Cardiac septum (tissue), 1 donor: ENCODE results near the gene NOS1AP. TPM values are rescaled to one million over a fixed set of nuclear protein-coding genes. Genes with fewer than 3 reads are reported as not detected.
"Not testable (repeated sequence)": the region's sequence is repeated elsewhere in the genome, so short reads cannot be mapped to it uniquely, and the experiment has no call there.

ENCODE experiments used
- DNase-seq: peaks from one replicate; pipeline ENCODE4 v3.0.0-alpha.2; 2020; ENCODE audit warnings: low spot score
- intact Hi-C: fragments of 100-400 bp; cut with DNase I; formaldehyde crosslinking; loops from one replicate; pipeline ENCODE4 v1.14.0; 2022
- microRNA-seq: library from miRNA; unstranded; fragments of <30 nt; microRNA quantifications from one replicate; pipeline ENCODE4 v1.2.0, GENCODE V29; 2020
- total RNA-seq: library from RNA; stranded (reverse); fragmentation: NEBNext Ultra II Directional; extraction: Animal tissue kit (Norgen Biotek cat#: 25700); gene quantifications from one replicate; pipeline ENCODE4 v1.2.1, GENCODE V29; 2021
- donor health status: DM: no; HTN: no; CAD: no.

NOS1AP gene
- total RNA-seq, 1 donor from 2014 or later = 2.0 TPM

- intact Hi-C loops = no loop called here
- no peak for DNase-seq
Measured at GRCh38 chr1:162397039-162397448, 327.6 kb downstream of the NOS1AP start.

GRCh38 chr1:162397943-162398560 lies 328.6 kb downstream of the NOS1AP start:
- intact Hi-C loops = no loop called here
- no peak for DNase-seq

- intact Hi-C loops = no loop called here
- no peak for DNase-seq
Measured at GRCh38 chr1:162398999-162399580, 329.6 kb downstream of the NOS1AP start.

DNA sequence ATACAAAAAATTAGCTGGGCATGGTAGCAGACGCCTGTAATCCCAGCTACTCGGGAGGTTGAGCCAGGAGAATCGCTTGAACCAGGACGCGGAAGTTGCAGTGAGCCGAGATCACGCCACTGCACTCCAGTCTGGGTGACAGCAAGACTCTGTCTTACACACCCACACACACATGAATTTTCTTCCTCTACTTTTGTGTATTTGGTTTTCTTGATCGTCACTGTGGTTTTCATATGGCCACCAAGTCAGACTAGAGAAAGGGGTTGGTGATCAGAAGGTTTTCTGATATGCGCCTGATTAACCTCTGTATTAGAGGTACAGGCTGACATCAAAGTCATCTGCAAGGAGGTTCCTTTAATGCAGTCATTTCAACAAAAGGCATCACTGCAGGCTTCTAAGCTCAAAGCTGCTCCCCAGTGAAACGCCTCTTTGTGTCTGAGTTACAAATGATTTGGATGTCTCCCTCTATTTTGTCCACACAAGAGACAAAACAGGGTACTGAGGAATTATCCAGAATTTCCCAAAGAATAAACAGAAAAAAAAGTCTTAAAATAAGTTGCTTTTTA lies 331.4 kb downstream of the NOS1AP start:
- intact Hi-C loops = no loop called here
- DNase-seq = no peak

GRCh38 chr1:162404550-162405160 lies 335.2 kb downstream of the NOS1AP start:
- intact Hi-C loops = no loop called here
- DNase-seq = no peak

GRCh38 chr1:162405800-162406199 lies 336.3 kb downstream of the NOS1AP start:
- no peak for DNase-seq

GRCh38 chr1:162406811-162407210 lies 337.3 kb downstream of the NOS1AP start:
- no peak for DNase-seq
- intact Hi-C loops = no loop called here

More at GRCh38 chr1:162405800-162406199, 336.3 kb downstream of the NOS1AP start:
- intact Hi-C loops = no loop called here

DNA sequence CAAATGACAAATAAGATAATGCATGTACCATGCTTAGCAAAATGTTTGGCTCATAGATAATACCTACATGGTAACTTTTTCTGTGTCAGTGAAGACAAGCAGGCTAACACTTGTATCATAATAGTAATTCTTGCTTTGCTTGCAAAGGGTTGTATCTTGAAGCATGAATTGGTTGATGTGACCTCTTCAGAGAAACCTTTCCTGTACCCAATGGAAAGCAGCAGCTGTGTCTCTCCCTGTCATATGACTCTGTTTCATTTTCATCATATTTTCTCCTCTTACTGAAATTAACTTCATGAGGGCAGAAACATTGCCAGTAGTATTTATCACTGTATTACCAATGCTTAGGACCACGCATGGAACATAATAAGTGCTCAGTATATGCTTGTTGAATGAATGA lies 338.0 kb downstream of the NOS1AP start:
- DNase-seq = no peak

DNA sequence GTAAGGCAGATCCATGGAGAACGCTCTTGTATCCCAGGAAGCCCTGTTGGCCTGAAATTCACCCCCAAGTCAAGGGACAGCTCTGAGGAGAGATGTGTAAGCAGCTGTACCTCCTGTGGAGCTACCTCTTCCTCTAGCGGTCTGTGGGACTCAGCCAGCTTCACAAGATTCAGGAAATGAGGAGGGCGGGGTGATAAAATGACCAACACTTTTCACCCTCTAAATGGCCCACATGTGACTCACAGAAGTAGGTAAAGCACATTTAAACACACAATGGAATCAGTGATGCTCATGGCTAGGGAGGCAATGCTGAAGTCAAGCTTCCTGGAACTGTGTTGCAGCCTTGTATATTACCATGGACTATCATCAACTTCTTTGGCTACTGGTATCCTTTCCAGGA lies 342.5 kb downstream of the NOS1AP start, which contains the start of gene SH2D1B:
TSS of gene SH2D1B (minus strand) at position 135 of the 400 bp plus-strand sequence. CDS start at position 15, 120 bp downstream.
- intact Hi-C loops = no loop called here
- no peak for DNase-seq

More for the DNA sequence above, 338.0 kb downstream of the NOS1AP start:
- intact Hi-C loops = no loop called here

- DNase-seq = no peak
- intact Hi-C loops = no loop called here
Measured at GRCh38 chr1:162416215-162416614, 346.7 kb downstream of the NOS1AP start.

DNA sequence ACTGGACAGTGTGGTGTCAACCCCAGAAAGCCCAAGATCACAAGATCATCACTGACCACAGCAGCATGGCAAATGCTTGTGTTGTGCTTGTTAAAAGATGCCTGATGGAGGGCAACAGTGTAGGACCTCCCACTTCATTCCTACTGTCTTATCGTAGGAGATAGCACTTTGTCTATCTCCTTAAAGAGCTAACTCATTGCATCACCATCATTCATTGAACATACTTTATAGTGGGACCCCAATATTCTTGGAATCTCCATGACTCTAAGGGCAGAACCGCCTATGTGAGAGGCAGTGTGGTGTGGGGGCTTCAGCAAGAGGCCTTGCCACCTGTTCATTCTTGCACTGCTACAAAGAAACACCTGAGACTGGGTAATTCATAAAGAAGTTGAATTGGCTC lies 347.4 kb downstream of the NOS1AP start:
- no peak for DNase-seq
- intact Hi-C loops = no loop called here

- intact Hi-C loops = no loop called here
- no peak for DNase-seq
Measured at GRCh38 chr1:162417650-162418049, 348.2 kb downstream of the NOS1AP start.

GRCh38 chr1:162418584-162418983 lies 349.1 kb downstream of the NOS1AP start:
- intact Hi-C loops, DNase-seq: not testable (repeated sequence)

DNA sequence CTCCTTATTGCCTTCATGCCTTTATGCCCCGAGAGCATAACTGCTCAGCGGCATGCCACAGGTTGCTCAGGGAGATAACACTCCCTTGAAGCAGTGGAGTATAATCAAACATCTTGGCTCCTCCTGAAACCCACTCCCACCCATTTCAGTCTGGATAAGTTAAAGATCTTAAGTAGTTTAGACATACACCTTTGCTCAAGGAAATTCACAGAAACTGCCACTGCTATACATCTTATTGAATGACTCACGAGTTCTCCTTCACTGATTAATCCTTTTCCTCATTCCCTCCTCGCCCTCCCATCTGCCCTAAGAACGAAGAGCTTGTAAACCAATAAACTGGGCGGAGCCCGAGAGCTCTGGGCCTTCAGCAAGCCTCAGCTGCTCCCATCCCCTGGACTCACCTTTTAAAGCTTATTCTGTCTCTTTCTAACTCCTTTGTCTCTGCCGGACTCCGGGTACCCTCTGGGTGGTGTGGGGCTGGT lies 350.0 kb downstream of the NOS1AP start:
- DNase-seq, intact Hi-C loops: not testable (repeated sequence)

Small RNA genes lying within 50 kb of the gene (microRNA-seq; reads per million reads assigned to microRNA genes)
- gene MIR4654 = not detected
- 5.8 reads per million, percentile 9 among the genes with 10 or more reads in this experiment for gene MIR556

Other genes with a start within 250 kb of the NOS1AP start
- 6.4 TPM for gene OLFML2B, start 45.8 kb upstream of the NOS1AP start, total RNA-seq